K562 (cell line): ENCODE data around the gene RSU1.

Experiments
- FOXJ3 ChIP-seq: sonication (generic); formaldehyde crosslinking; IDR thresholded peaks from 2 replicates; pipeline ENCODE4 v1.4.0; 2020; ENCODE audit warnings: mild to moderate bottlenecking, missing genetic modification reagents
- IRF2 ChIP-seq: sonication (generic); formaldehyde crosslinking; IDR thresholded peaks from 2 replicates; pipeline ENCODE4 v1.8.1; 2022; ENCODE audit warnings: mild to moderate bottlenecking, missing genetic modification reagents
- MTA3 ChIP-seq: fragments of 450-650 bp; formaldehyde crosslinking; IDR thresholded peaks from 2 replicates; pipeline ENCODE4 v1.6.1; 2017; ENCODE audit warnings: mild to moderate bottlenecking, borderline replicate concordance
- TF ChIP-seq, protein P1 (sequence below): IDR thresholded peaks from 2 replicates; pipeline ENCODE4 v1.6.1; 2012; ENCODE audit warnings: low read depth, low read length, improper control_type of control experiment, borderline replicate concordance
- TF ChIP-seq, protein P2 (sequence below), 3 experiments: IDR thresholded peaks in 2 of 3; conservative IDR thresholded peaks in 1 of 3; 2 replicates each; pipeline ENCODE4 v1.5.1; 2011 to 2012; ENCODE audit warnings: low read length in 3 of 3, mild to moderate bottlenecking in 3 of 3, control low read depth in 2 of 3, improper control_type of control experiment in 1 of 3, inconsistent platforms in 1 of 3, low read depth in 1 of 3, mixed read lengths in 1 of 3, moderate library complexity in 1 of 3; ENCODE audit not compliant: insufficient read depth in 2 of 3

DNA sequence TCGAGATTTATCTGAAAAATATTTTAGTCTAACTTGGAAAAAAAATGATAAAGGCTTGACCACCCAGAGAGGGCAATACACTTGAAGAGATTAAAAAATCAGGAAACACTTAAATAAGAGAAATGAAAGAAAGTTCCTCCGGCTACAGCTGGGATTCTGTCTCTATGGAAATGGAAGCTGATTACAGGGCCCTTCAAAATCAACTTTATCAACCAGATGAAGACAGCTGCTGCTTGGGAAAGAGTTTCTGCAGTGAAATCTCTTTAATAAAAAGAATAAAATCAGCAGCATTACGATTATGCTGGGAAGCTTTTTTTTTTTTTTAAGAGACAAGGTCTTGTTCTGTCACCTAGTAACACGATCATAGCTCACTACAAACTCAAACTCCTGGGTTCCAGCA lies 4.5 kb downstream of the RSU1 start:
- no peak for TF ChIP-seq FOXJ3 (CRISPR knock-in tag)
- TF ChIP-seq MTA3: no peak
- TF ChIP-seq IRF2: no peak
- TF ChIP-seq, protein P1, sequence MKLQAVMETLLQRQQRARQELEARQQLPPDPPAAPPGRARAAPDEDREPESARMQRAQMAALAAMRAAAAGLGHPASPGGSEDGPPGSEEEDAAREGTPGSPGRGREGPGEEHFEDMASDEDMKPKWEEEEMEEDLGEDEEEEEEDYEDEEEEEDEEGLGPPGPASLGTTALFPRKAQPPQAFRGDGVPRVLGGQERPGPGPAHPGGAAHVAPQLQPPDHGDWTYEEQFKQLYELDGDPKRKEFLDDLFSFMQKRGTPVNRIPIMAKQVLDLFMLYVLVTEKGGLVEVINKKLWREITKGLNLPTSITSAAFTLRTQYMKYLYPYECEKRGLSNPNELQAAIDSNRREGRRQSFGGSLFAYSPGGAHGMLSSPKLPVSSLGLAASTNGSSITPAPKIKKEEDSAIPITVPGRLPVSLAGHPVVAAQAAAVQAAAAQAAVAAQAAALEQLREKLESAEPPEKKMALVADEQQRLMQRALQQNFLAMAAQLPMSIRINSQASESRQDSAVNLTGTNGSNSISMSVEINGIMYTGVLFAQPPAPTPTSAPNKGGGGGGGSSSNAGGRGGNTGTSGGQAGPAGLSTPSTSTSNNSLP: no peak
- TF ChIP-seq, protein P2, sequence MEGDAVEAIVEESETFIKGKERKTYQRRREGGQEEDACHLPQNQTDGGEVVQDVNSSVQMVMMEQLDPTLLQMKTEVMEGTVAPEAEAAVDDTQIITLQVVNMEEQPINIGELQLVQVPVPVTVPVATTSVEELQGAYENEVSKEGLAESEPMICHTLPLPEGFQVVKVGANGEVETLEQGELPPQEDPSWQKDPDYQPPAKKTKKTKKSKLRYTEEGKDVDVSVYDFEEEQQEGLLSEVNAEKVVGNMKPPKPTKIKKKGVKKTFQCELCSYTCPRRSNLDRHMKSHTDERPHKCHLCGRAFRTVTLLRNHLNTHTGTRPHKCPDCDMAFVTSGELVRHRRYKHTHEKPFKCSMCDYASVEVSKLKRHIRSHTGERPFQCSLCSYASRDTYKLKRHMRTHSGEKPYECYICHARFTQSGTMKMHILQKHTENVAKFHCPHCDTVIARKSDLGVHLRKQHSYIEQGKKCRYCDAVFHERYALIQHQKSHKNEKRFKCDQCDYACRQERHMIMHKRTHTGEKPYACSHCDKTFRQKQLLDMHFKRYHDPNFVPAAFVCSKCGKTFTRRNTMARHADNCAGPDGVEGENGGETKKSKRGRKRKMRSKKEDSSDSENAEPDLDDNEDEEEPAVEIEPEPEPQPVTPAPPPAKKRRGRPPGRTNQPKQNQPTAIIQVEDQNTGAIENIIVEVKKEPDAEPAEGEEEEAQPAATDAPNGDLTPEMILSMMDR (IDR thresholded peaks at IDR 0.05 in 2 of 3, conservative IDR thresholded peaks at IDR 0.05 in 1 of 3; ENCODE audit: insufficient read depth in 2 of 3, low read depth in 1 of 3, low read length in 3 of 3): no peak
